CD14-positive monocyte (primary cell): ENCODE results near the gene ARMC6. TPM values are rescaled to one million over a fixed set of nuclear protein-coding genes. Genes with fewer than 3 reads are reported as not detected.

Experiments used
- DNase-seq, 3 donors: peaks; one replicate each; pipeline ENCODE4 v3.0.0-alpha.2; 2011 to 2022
- H2AFZ ChIP-seq: 2 replicates; pipeline ENCODE4 v1.6.0; 2012; ENCODE audit warnings: mild to moderate bottlenecking, low read depth, low read length, inconsistent platforms; ENCODE audit not compliant: insufficient read depth, poor library complexity, severe bottlenecking
- H3K27ac ChIP-seq, 2 donors: 1 replicate in 1 of 2; 2 replicates in 1 of 2; pipeline ENCODE4 v1.5.1; 2012 to 2013; ENCODE audit warnings: low read length in 2 of 2, control low read depth in 1 of 2, inconsistent platforms in 1 of 2, low read depth in 1 of 2, mild to moderate bottlenecking in 1 of 2
- H3K27me3 ChIP-seq, 2 donors: one replicate each; pipeline versions ENCODE4 v1.6.0 to v1.6.1; 2011 to 2013; ENCODE audit warnings: low read length in 2 of 2; ENCODE audit not compliant: control insufficient read depth in 2 of 2, insufficient read depth in 2 of 2
- H3K36me3 ChIP-seq, 2 donors: replicated peaks in 1 of 2; 1 replicate in 1 of 2; 2 replicates in 1 of 2; pipeline versions ENCODE4 v1.5.1 to v1.6.1; 2012 to 2013; ENCODE audit warnings: low read length in 2 of 2, control low read depth in 1 of 2, inconsistent platforms in 1 of 2, mild to moderate bottlenecking in 1 of 2; ENCODE audit not compliant: insufficient read depth in 2 of 2, control insufficient read depth in 1 of 2
- H3K4me1 ChIP-seq, 2 donors: 1 replicate in 1 of 2; 2 replicates in 1 of 2; pipeline versions ENCODE4 v1.5.1 to v1.6.1; 2012 to 2013; ENCODE audit warnings: low read length in 2 of 2, control low read depth in 1 of 2, inconsistent platforms in 1 of 2, mild to moderate bottlenecking in 1 of 2, moderate library complexity in 1 of 2; ENCODE audit not compliant: insufficient read depth in 2 of 2, control insufficient read depth in 1 of 2
- H3K4me2 ChIP-seq: replicated peaks from 2 replicates; pipeline ENCODE3; 2012; ENCODE audit warnings: low read length, moderate library complexity, mild to moderate bottlenecking; ENCODE audit not compliant: poor library complexity, severe bottlenecking; ENCODE audit errors: extremely low read depth
- H3K4me3 ChIP-seq, 3 experiments: fragments of 200-600 bp in 1 of 3; sonication (generic) in 1 of 3; replicated peaks in 1 of 3; 1 replicate in 2 of 3; 2 replicates in 1 of 3; pipeline ENCODE4 v1.5.1; 2011 to 2013; ENCODE audit warnings: low read length in 3 of 3, mild to moderate bottlenecking in 3 of 3, control low read depth in 2 of 3, low read depth in 2 of 3, inconsistent platforms in 1 of 3, moderate library complexity in 1 of 3
- H3K79me2 ChIP-seq: 2 replicates; pipeline ENCODE4 v1.6.0; 2012; ENCODE audit warnings: mild to moderate bottlenecking, control low read depth, inconsistent platforms, low read length, moderate library complexity; ENCODE audit not compliant: insufficient read depth
- H3K9ac ChIP-seq: 2 replicates; pipeline ENCODE4 v1.6.0; 2017; ENCODE audit warnings: low read length, mild to moderate bottlenecking; ENCODE audit not compliant: insufficient read depth, poor library complexity, severe bottlenecking
- H3K9me3 ChIP-seq, 2 donors: replicated peaks in 1 of 2; 1 replicate in 1 of 2; 2 replicates in 1 of 2; pipeline versions ENCODE4 v1.5.1 to v1.6.1; 2012 to 2013; ENCODE audit warnings: low read length in 2 of 2, control low read depth in 1 of 2; ENCODE audit not compliant: control insufficient read depth in 1 of 2, insufficient read depth in 1 of 2
- H4K20me1 ChIP-seq: 2 replicates; pipeline ENCODE4 v1.6.0; 2012; ENCODE audit warnings: mild to moderate bottlenecking, low read length, control low read depth, moderate library complexity; ENCODE audit not compliant: insufficient read depth
- H3K27ac Mint-ChIP-seq, 7 donors: one replicate each; pipeline ENCODE4 v1.8.0; 2020; ENCODE audit warnings: mild to moderate bottlenecking in 7 of 7, mixed read lengths in 7 of 7, moderate library complexity in 6 of 7, inconsistent platforms in 2 of 7
- H3K27me3 Mint-ChIP-seq, 3 donors: one replicate each; pipeline ENCODE4 v1.8.0; 2021 to 2022; ENCODE audit warnings: low read depth in 3 of 3, mild to moderate bottlenecking in 3 of 3, mixed read lengths in 3 of 3, moderate library complexity in 3 of 3, inconsistent platforms in 1 of 3
- H3K36me3 Mint-ChIP-seq, 2 donors: one replicate each; pipeline ENCODE4 v1.8.0; 2020; ENCODE audit warnings: mixed read lengths in 2 of 2, inconsistent platforms in 1 of 2, mild to moderate bottlenecking in 1 of 2
- H3K4me1 Mint-ChIP-seq: one replicate; pipeline ENCODE4 v1.8.0; 2020; ENCODE audit warnings: mild to moderate bottlenecking, mixed read lengths
- H3K4me3 Mint-ChIP-seq, 2 donors: one replicate each; pipeline ENCODE4 v1.8.0; 2020; ENCODE audit warnings: mild to moderate bottlenecking in 2 of 2, mixed read lengths in 2 of 2, moderate library complexity in 1 of 2
- H3K9me3 Mint-ChIP-seq, 7 donors: one replicate each; pipeline ENCODE4 v1.8.0; 2020 to 2022; ENCODE audit warnings: mixed read lengths in 7 of 7, mild to moderate bottlenecking in 6 of 7, moderate library complexity in 6 of 7, inconsistent platforms in 2 of 7
- WGBS: methylation state at CpG from one replicate; pipeline ENCODE4 v1.1.5; 2013; ENCODE audit warnings: missing lambda C conversion rate; ENCODE audit not compliant: insufficient coverage; 5-methylcytosine and 5-hydroxymethylcytosine counted together
- intact Hi-C, 2 donors: fragments of 100-400 bp; cut with micrococcal nuclease; formaldehyde crosslinking; loops; one replicate each; pipeline versions ENCODE4 v1.15.0 to v1.15.1; 2023
- polyA plus RNA-seq, 3 donors: library from polyadenylated mRNA; depleted of rRNA in 1 of 3; unstranded in 2 of 3; stranded (reverse) in 1 of 3; fragments of 300-500 nt in 2 of 3; fragments of >200 nt in 1 of 3; fragmentation: Illumina TruSeq in 2 of 3; gene quantifications; 1 replicate in 2 of 3; 2 replicates in 1 of 3; pipeline ENCODE4 v1.2.3, GENCODE V29; 2012 to 2021
- TF ChIP-seq, protein P1 (sequence below): fragments of 200-600 bp; IDR thresholded peaks from one replicate; pipeline ENCODE4 v1.8.0; 2022; ENCODE audit warnings: antibody characterized with exemption, mild to moderate bottlenecking

ARMC6 gene
- polyA plus RNA-seq, 3 donors = 22.3 to 29.6 (median 26.1) TPM

DNA sequence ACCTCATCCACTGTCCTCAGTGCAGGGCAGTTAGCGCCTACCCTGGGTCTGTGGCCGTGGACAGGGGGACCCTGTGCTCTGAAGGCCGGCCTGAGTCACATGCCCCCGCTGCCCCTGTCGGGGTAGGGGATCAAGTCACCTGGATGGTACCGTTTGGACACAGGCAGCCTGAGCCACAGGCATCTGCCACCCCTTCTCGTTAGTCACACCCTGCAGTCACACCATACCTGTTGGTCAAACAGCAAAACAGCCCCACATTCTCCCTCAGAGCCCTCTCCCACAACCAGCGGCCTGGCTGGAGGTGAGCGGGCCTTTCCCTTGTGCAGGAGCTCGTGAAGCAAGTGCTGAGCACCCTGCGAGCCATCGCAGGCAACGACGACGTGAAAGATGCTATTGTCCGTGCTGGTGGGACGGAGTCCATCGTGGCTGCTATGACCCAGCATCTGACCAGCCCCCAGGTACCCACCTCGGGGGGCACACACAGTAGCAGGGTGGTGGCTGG is 21.6 kb downstream of the ARMC6 start:
- H3K4me3 Mint-ChIP-seq = no peak overlapping the region
- H2AFZ ChIP-seq = no peak overlapping the region
- intact Hi-C loops = loop anchor here (5.0 kb wide), 1 partner anchor 82 kb away; the partner anchor contains the start of gene TMEM161A (in 2 of the 2)
- H3K4me1 ChIP-seq = no peaks in the 10 kb centered on the region
- H3K36me3 ChIP-seq = peaks cover 84 to 93% of the 10 kb centered on the region in 2 donors
- H3K9me3 Mint-ChIP-seq = peaks cover 0 to 5% (median 0%) of the 10 kb centered on the region in 7 donors
- H3K79me2 ChIP-seq = no peaks in the 10 kb centered on the region
- H3K9ac ChIP-seq = no peak overlapping the region
- H3K36me3 Mint-ChIP-seq = peaks cover 77 to 97% of the 10 kb centered on the region in 2 donors
- TF ChIP-seq, protein P1, sequence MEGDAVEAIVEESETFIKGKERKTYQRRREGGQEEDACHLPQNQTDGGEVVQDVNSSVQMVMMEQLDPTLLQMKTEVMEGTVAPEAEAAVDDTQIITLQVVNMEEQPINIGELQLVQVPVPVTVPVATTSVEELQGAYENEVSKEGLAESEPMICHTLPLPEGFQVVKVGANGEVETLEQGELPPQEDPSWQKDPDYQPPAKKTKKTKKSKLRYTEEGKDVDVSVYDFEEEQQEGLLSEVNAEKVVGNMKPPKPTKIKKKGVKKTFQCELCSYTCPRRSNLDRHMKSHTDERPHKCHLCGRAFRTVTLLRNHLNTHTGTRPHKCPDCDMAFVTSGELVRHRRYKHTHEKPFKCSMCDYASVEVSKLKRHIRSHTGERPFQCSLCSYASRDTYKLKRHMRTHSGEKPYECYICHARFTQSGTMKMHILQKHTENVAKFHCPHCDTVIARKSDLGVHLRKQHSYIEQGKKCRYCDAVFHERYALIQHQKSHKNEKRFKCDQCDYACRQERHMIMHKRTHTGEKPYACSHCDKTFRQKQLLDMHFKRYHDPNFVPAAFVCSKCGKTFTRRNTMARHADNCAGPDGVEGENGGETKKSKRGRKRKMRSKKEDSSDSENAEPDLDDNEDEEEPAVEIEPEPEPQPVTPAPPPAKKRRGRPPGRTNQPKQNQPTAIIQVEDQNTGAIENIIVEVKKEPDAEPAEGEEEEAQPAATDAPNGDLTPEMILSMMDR = no peak
- H4K20me1 ChIP-seq = no peaks in the 10 kb centered on the region
- DNase-seq = no peak
- H3K4me1 Mint-ChIP-seq = no peaks in the 10 kb centered on the region
- H3K9me3 ChIP-seq = no peaks in the 10 kb centered on the region
- H3K27me3 Mint-ChIP-seq = peaks cover 0 to 2% (median 0%) of the 10 kb centered on the region in 3 donors
- no peak overlapping the region for H3K4me3 ChIP-seq
- no peak overlapping the region for H3K27ac ChIP-seq
- no peak overlapping the region for H3K4me2 ChIP-seq
- H3K27ac Mint-ChIP-seq = no peak overlapping the region
- 98% methylated on average over 19 of the region's 19 CpGs for WGBS
- no peaks in the 10 kb centered on the region for H3K27me3 ChIP-seq

DNA sequence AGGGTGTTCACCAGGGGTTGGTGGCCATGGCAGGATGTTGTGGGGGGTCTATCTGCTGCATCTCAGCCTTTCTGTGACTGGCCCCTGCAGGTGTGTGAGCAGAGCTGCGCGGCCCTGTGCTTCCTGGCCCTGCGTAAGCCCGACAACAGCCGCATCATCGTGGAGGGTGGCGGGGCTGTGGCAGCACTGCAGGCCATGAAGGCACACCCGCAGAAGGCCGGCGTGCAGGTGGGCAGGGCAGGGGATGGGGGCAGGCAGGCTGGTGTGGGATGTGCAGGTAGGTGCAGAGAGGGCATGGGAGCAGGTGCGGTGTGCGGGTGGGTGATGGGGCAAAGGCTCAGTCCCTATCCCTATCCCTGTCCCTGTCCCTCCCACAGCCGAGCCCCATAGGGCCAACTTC is 22.3 kb downstream of the ARMC6 start:
- no peak overlapping the region for H3K4me3 Mint-ChIP-seq
- H3K4me3 ChIP-seq = no peak overlapping the region
- TF ChIP-seq, protein P1 = no peak
- H2AFZ ChIP-seq = no peak overlapping the region
- H3K9me3 ChIP-seq = no peaks in the 10 kb centered on the region
- H3K27ac Mint-ChIP-seq = no peak overlapping the region
- H3K9ac ChIP-seq = no peak overlapping the region
- H3K36me3 ChIP-seq = peaks cover 78 to 88% of the 10 kb centered on the region in 2 donors
- H3K36me3 Mint-ChIP-seq = peaks cover 71 to 95% of the 10 kb centered on the region in 2 donors
- H3K27me3 ChIP-seq = no peaks in the 10 kb centered on the region
- no peak for DNase-seq
- H4K20me1 ChIP-seq = no peaks in the 10 kb centered on the region
- H3K4me1 ChIP-seq = no peaks in the 10 kb centered on the region
- 98% methylated on average over 6 of the region's 13 CpGs for WGBS
- peaks cover 0 to 2% (median 0%) of the 10 kb centered on the region in 3 donors for H3K27me3 Mint-ChIP-seq
- peaks cover 0 to 5% (median 0%) of the 10 kb centered on the region in 7 donors for H3K9me3 Mint-ChIP-seq
- no peaks in the 10 kb centered on the region for H3K4me1 Mint-ChIP-seq
- no peaks in the 10 kb centered on the region for H3K79me2 ChIP-seq
- H3K27ac ChIP-seq = no peak overlapping the region
- H3K4me2 ChIP-seq = no peak overlapping the region
- intact Hi-C loops = no loop called here
